GM10248 (cell line): ENCODE data around the gene PTGES3L.

Source experiments
- CTCF ChIA-PET: fragments of 300-600 bp; sonication (Branson Sonifier 250); formaldehyde crosslinking; extraction: SDS; loops from one replicate; lab custom pipeline; 2021; ENCODE audit warnings: antibody characterized with exemption; lab: Yijun Ruan, JAX
- POLR2A ChIA-PET: fragments of 350-650 bp; sonication (Branson Sonifier 250); formaldehyde crosslinking; extraction: SDS; loops from one replicate; lab custom pipeline; 2020; ENCODE audit warnings: antibody characterized with exemption; lab: Yijun Ruan, JAX
- DNase-seq: peaks from one replicate; pipeline ENCODE4 v3.0.0; 2012; ENCODE audit errors: extremely low spot score
- CTCF ChIP-seq: IDR thresholded peaks from 2 replicates; pipeline ENCODE4 v1.5.1; 2012; ENCODE audit warnings: mild to moderate bottlenecking, low read depth; ENCODE audit errors: extremely low read depth, missing control alignments, control extremely low read depth

Gene PTGES3L

DNA sequence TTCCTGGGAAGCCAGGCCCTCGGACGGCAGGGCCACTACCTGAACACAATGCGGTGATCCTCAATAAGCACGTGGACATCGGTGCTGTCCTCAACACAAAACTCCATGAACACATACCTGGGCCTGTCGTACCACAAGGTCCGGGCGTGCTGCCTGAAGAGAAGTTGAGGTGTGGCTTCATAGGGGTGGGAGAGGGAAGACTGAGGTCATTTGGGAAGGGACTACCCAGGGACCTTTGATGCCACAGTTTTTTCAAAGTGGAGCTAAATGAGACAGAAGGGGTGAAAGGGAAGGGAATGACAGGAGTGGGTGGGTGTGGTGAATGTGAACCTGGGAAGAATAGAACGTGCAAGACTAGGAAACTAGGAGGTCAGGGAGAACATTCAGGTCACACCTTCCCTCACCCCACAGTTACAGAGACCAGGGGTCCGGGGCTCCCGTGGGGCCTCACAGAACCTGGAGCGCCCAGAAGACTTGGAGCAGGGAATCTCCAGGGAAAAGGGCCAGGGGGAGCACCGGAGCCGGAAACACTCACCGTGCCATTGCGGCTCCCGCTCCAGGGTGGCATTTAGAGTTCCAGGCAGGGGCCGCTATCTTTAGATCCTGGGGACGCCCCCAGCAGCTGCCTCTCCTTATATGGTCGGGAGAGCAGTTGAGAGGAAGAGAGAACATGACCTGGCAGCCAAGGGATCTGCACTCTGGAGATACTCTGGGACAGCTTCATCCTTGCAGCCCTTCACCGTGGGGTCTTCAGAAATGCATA is at the start of gene PTGES3L:
Gene PTGES3L, minus strand, starts transcription at position 570 of the 763 bp plus-strand sequence. Its CDS starts 27 bp downstream, at position 543.
- ChIA-PET CTCF (interaction anchor here (0.9 to 3.6 kb wide), 5 partner anchors 11 to 216 kb away, joined by 3 to 12 read pairs (median 4); partner anchors contain the start of gene RPL27), POLR2A (interaction anchor here (1.0 kb wide), 1 partner anchor 388 kb away, joined by 3 read pairs; no protein-coding TSS in a partner anchor)
- DNase-seq, result peak; percentile 78
- TF ChIP-seq CTCF, result no peak

GRCh38 chr17:43028221-43028861 is 48.5 kb upstream of the PTGES3L start:
- CTCF ChIA-PET, result interaction anchor here (1.1 kb wide), 1 partner anchor 9 kb away, joined by 3 read pairs; no protein-coding TSS in a partner anchor
- TF ChIP-seq CTCF, result no peak
- POLR2A ChIA-PET, result no interaction called here
- no peak for DNase-seq

- DNase-seq, result no peak
- TF ChIP-seq CTCF, result no peak
- POLR2A ChIA-PET, result interaction anchor here (0.6 kb wide), 2 partner anchors 10 to 400 kb away, joined by 4 to 6 read pairs; no protein-coding TSS in a partner anchor
- CTCF ChIA-PET, result interaction anchor here (1.2 to 1.5 kb wide), 3 partner anchors 10 to 42 kb away, joined by 3 to 4 read pairs (median 4); partner anchors contain the start of gene RPL27
Observed at GRCh38 chr17:43027091-43028032, 47.5 kb upstream of the PTGES3L start.

GRCh38 chr17:43026595-43026994 is 46.7 kb upstream of the PTGES3L start:
- POLR2A ChIA-PET, result no interaction called here
- no peak for TF ChIP-seq CTCF
- DNase-seq, result no peak
- CTCF ChIA-PET, result interaction anchor here (1.2 to 1.5 kb wide), 4 partner anchors 9 to 308 kb away, joined by 3 to 4 read pairs (median 4); partner anchors contain the start of gene RPL27

DNA sequence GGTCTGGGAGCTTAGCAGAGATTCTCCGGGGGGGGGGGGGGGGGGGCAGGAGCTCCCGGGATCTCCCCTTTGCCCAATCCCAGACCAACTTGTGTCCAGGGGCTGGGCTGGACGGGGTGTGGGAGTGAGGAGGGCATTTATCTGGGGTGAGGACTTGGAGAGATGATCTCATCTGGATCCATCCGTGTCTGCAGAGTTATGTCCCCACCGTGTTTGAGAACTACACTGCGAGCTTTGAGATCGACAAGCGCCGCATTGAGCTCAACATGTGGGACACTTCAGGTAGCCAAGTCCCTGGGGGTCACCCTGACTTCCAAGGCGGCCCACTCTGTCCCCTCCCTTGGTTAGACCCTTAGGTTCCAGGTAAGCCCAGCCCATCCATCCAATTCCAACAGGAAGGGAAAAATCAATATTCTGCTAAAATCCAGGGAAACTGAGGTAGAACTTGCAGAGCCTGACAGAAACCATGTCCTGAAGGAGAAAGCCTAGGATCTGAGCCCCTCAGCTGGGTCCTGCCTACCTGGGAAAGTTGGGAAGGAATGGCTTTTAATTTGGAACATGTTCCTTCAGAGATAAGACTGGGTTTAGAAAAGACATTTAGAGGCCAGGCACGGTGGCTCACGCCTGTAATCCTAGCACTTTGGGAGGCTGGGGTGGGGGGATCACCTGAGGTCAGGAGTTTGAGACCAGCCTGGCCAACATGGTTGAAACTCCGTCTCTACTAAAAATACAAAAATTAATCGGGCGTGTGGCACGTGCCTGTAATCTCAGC is 46.1 kb upstream of the PTGES3L start:
- DNase-seq, result no peak
- ChIA-PET CTCF (interaction anchor here (0.9 to 2.0 kb wide), 5 partner anchors 19 to 308 kb away, joined by 3 to 6 read pairs (median 4); partner anchors contain the start of gene RPL27), POLR2A (no interaction called here)
- no peak for TF ChIP-seq CTCF
